Calu3 (cell line): Measurements from ENCODE around the gene RITA1. TPM values are rescaled to one million over a fixed set of nuclear protein-coding genes. Genes with fewer than 3 reads are reported as not detected.

Source experiments
- BruUV-seq: library from RNA; stranded (reverse); fragments of 400-500 nt; replicated peaks from 2 replicates; lab custom pipeline; 2021; lab: Mats Ljungman, UMichigan
- CTCF ChIA-PET: fragments of 300-600 bp; sonication (Branson Sonifier 250); formaldehyde crosslinking; loops from one replicate; lab custom pipeline; 2022; ENCODE audit warnings: antibody characterized with exemption; lab: Charles Lee
- DNase-seq: peaks from one replicate; pipeline ENCODE4 v3.0.0; 2022
- H3K27ac Mint-ChIP-seq: one replicate; pipeline ENCODE4 v1.8.0; 2022; ENCODE audit warnings: mixed read lengths; ENCODE audit not compliant: unreplicated experiment
- H3K27me3 Mint-ChIP-seq: one replicate; pipeline ENCODE4 v1.8.0; 2022; ENCODE audit warnings: mixed read lengths; ENCODE audit not compliant: unreplicated experiment
- H3K36me3 Mint-ChIP-seq: one replicate; pipeline ENCODE4 v1.8.0; 2022; ENCODE audit warnings: mild to moderate bottlenecking, moderate library complexity, mixed read lengths; ENCODE audit not compliant: insufficient read depth, unreplicated experiment
- H3K4me1 Mint-ChIP-seq: one replicate; pipeline ENCODE4 v1.8.0; 2022; ENCODE audit warnings: mild to moderate bottlenecking, low read depth, mixed read lengths; ENCODE audit not compliant: unreplicated experiment
- H3K4me3 Mint-ChIP-seq: one replicate; pipeline ENCODE4 v1.8.0; 2022; ENCODE audit warnings: mild to moderate bottlenecking, low read depth, moderate library complexity, mixed read lengths; ENCODE audit not compliant: unreplicated experiment
- H3K9me3 Mint-ChIP-seq: one replicate; pipeline ENCODE4 v1.8.0; 2022; ENCODE audit warnings: low read depth, mixed read lengths; ENCODE audit not compliant: unreplicated experiment
- intact Hi-C: fragments of 100-400 bp; cut with micrococcal nuclease; formaldehyde crosslinking; loops from one replicate; pipeline ENCODE4 v1.10.0; 2022; ENCODE audit not compliant: unreplicated experiment
- total RNA-seq: library from RNA; stranded (reverse); gene quantifications from 2 replicates; pipeline ENCODE4 v1.2.3, GENCODE V29; 2022
- TF ChIP-seq, protein P1 (sequence below): fragments of 200-600 bp; IDR thresholded peaks from one replicate; pipeline ENCODE4 v1.8.0; 2022; ENCODE audit warnings: antibody characterized with exemption; ENCODE audit not compliant: unreplicated experiment

Gene RITA1
- total RNA-seq, 1 experiment from 2014 or later, result 27.4 TPM

GRCh38 chr12:113232089-113232839, 46.7 kb downstream of the RITA1 start:
- H3K36me3 Mint-ChIP-seq, result peaks cover 56% of the 10 kb centered on the region
- H3K4me1 Mint-ChIP-seq, result peaks cover 62% of the 10 kb centered on the region
- H3K4me3 Mint-ChIP-seq, result no peak overlapping the region
- BruUV-seq, result TSS peak; percentile 24
- H3K27me3 Mint-ChIP-seq, result no peaks in the 10 kb centered on the region
- intact Hi-C loops, result no loop called here
- CTCF ChIA-PET, result interaction anchor here (0.6 to 1.2 kb wide), 2 partner anchors 9 to 35 kb away, joined by 3 to 4 read pairs; no protein-coding TSS in a partner anchor
- peak overlapping the region; percentile 75 for H3K27ac Mint-ChIP-seq
- no peaks in the 10 kb centered on the region for H3K9me3 Mint-ChIP-seq
- no peak for DNase-seq
- TF ChIP-seq, protein P1, sequence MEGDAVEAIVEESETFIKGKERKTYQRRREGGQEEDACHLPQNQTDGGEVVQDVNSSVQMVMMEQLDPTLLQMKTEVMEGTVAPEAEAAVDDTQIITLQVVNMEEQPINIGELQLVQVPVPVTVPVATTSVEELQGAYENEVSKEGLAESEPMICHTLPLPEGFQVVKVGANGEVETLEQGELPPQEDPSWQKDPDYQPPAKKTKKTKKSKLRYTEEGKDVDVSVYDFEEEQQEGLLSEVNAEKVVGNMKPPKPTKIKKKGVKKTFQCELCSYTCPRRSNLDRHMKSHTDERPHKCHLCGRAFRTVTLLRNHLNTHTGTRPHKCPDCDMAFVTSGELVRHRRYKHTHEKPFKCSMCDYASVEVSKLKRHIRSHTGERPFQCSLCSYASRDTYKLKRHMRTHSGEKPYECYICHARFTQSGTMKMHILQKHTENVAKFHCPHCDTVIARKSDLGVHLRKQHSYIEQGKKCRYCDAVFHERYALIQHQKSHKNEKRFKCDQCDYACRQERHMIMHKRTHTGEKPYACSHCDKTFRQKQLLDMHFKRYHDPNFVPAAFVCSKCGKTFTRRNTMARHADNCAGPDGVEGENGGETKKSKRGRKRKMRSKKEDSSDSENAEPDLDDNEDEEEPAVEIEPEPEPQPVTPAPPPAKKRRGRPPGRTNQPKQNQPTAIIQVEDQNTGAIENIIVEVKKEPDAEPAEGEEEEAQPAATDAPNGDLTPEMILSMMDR, result no peak

DNA sequence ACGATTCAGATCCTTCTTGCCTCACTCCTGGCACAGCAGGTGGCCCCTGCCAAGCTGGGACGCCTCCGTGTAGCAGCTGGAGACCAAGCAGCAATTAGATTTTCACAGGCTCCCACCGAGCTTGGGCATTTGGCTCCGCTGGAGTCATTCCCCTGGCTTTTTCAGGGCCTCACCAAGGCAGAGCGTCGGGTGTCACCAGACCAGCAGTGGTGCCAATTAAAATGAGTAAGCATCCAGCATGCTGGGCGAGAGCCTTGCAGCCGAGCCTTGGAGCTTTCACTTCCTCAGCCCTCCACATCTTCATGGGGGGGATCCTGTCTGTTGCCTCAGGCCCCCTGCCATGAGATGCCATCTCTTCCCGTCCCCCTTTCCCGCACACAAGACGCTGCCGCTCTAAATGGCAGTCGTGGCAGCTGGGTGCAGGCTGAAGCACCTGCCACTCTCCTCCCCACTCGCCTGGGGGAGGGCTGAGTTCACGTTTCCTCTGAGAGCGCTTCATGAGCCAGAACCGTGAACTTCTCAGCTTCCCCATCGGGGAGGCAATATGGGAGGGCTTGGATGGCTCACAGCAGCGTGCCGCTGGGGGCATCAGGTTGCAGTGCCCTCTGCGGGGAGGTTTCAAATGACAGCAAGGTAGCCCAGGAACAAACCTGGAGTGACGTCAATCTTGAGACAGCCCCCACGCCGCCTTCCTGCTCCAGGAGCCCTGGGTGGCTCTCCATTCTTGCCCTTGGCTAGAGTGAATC, 47.5 kb downstream of the RITA1 start:
- Mint-ChIP-seq H3K36me3 (peaks cover 53% of the 10 kb centered on the region), H3K4me3 (no peak overlapping the region), H3K4me1 (peaks cover 62% of the 10 kb centered on the region), H3K27me3 (no peaks in the 10 kb centered on the region), H3K9me3 (no peaks in the 10 kb centered on the region), H3K27ac (no peak overlapping the region)
- intact Hi-C loops, result no loop called here
- no peak for DNase-seq
- TF ChIP-seq, protein P1, result no peak
- BruUV-seq, result no TSS peak
- CTCF ChIA-PET, result interaction anchor here (1.2 kb wide), 1 partner anchor 8 kb away, joined by 4 read pairs; no protein-coding TSS in a partner anchor

- no TSS peak for BruUV-seq
- Mint-ChIP-seq H3K4me1 (peaks cover 72% of the 10 kb centered on the region), H3K36me3 (peaks cover 54% of the 10 kb centered on the region), H3K9me3 (no peaks in the 10 kb centered on the region), H3K27me3 (no peaks in the 10 kb centered on the region), H3K27ac (no peak overlapping the region), H3K4me3 (no peak overlapping the region)
- TF ChIP-seq, protein P1, result no peak
- intact Hi-C loops, result no loop called here
- no peak for DNase-seq
- CTCF ChIA-PET, result no interaction called here
These were observed 48.4 kb downstream of the RITA1 start for GRCh38 chr12:113233967-113234366.

GRCh38 chr12:113234483-113234882, 49.0 kb downstream of the RITA1 start:
- intact Hi-C loops, result no loop called here
- DNase-seq, result no peak
- Mint-ChIP-seq H3K4me1 (peaks cover 76% of the 10 kb centered on the region), H3K9me3 (no peaks in the 10 kb centered on the region), H3K27me3 (no peaks in the 10 kb centered on the region), H3K36me3 (peaks cover 54% of the 10 kb centered on the region), H3K27ac (peak overlapping the region; percentile 52), H3K4me3 (no peak overlapping the region)
- TF ChIP-seq, protein P1, result no peak
- no TSS peak for BruUV-seq
- CTCF ChIA-PET, result no interaction called here
